SW 1271 (cell line): ENCODE results near the gene MYH9.

Experiments
- DNase-seq, 2 experiments: peaks; one replicate each; lab custom pipeline; 2025; lab: John Stamatoyannopoulos, UW

The MYH9 gene

DNA sequence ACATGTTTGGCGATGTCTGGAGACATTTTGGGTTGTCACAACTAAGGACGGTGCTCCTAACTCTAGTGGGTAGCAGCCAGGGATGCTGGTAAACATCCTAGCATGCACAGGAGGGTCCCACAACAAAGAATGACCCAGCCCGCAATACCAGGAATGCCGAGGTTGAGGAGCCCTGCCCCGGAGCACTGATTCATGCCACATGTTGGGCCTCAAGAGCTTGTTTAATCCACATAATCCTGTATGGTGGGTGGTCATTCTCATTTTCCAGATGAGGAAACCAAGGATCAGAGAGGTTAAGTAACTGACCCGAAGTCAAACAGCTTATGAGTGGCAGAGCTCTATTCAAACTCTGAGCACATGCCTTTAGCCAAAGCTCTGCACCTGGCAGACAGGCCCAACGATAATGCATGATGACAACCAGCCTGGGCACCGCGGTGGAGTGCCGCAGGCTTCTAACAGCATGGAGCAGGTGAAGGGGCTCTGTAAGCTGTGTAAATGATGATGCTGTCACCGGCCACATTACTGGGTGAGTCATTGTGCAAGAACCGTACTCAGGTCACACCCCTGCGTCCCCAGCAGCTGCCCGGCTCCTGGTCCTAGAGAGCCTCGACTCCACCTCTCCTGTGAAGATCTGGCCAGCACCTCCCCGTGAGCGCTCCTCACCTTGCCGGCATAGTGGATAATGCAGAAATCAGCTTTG, 76.2 kb downstream of the MYH9 start:
- DNase-seq = no peak

DNA sequence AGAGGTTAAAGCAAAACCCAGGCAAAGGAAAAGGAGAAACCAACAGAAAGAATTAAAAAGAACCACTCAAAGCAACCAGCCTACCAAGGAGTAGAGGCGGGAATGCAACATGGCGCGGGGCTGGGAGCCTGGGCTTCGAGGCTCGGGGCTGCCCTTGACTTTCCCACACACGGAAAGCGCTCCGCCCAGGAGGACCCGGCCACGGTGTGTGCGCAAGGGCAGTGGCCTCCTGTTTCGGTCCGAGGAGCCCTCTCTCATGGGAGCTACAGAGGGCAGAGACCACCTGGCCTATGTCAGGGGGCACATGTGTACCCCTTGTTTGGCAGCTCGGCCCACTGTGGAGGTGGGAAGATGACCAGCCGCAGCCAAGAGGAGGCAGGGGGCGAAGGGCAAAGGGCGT, 78.9 kb downstream of the MYH9 start:
- no peak for DNase-seq

DNA sequence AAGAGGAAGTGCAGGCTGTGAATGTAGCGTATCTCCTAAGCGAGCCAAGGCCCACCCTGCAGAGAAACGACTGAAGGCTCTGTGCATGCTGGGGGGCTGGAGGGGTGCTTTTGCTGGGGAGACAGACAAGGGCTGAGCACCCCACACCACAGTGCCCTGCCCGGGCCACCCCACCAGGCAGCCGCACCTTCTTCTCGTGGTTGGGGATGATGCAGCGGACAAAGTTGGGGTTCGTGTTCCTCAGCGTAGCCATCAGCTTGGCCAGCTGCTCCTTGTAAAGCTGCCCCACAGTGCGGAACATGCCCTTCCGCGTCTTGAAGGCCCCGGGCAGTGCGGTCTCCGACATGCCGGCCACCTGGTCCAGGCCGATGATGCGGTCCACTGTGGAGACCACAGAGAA, 81.5 kb downstream of the MYH9 start:
- no peak for DNase-seq

DNA sequence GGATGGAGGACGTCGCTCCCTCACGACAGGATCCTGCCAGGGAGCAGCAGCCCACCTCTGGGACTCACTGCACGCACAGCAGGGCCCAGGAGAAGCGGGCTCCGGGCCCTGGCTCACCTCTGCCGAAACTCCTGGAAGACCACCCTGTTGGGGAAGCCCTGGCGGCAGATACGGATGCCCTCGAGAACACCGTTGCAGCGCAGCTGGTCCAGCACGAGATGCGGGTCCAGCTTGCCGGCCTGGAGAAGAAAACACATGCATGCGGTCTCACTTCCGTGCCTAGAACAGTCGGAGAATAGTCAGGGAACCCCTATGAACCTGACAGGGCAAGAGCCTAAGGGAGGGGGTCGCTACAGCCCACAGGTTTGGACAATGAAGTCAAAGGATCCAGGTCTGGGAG, 82.0 kb downstream of the MYH9 start:
- DNase-seq = no peak

DNA sequence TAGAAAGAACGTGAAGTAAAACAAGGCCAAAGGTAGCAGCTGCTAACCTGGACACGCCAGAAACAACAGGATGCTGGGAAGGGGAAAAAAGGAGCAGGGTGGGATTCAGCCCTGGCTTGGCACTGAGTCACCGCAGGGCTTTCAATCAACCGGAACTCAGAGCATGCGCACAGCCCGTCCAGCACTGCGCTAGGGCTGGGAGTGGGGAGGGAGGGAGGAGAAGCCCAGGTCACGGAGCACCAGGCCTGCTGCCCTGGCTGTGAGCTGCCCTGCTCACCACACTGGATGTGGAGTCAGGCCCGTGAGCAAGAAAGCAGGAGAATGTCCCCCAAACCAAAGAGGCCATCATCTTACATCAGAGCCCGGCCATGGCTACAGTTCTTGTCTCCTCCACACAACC, 83.3 kb downstream of the MYH9 start:
- no peak for DNase-seq

DNA sequence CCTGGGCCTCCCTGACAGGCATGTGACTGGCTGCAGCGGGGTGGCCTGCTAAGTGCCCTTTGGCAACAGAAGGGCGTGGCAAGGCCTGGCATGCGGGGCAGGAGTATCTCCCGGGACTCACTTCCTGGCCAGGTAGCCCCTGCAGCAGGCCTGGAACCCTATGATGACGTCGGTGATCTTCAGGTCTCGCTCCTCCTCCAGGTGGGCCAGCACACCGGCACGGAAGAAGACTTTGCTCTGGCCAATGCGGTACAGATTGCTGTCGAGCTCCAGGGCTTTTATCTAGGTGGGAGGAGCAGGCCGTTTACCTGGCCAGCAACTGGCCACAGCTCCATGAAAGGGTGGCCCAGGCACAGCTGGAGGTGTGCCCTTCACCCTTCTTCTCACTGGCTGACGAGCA, 83.9 kb downstream of the MYH9 start:
- DNase-seq = no peak

DNA sequence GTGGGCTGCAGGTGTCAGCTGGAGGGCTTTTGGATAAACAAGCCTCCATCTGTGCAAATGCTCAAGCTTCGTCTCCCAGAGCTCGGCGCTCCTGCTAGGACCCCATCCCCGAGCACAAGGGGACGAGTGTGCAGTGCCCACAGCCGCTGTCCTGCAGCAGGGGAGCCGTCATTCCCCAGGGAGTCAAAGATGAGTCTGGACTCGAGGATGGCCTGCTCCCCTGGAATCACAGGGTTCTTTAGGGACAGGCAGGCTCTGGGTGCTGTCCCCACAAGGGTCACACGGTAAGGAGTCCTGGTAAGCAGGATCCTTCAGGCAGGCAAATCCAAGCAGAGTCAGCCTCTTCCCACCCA, 84.7 kb downstream of the MYH9 start:
- DNase-seq = no peak

DNA sequence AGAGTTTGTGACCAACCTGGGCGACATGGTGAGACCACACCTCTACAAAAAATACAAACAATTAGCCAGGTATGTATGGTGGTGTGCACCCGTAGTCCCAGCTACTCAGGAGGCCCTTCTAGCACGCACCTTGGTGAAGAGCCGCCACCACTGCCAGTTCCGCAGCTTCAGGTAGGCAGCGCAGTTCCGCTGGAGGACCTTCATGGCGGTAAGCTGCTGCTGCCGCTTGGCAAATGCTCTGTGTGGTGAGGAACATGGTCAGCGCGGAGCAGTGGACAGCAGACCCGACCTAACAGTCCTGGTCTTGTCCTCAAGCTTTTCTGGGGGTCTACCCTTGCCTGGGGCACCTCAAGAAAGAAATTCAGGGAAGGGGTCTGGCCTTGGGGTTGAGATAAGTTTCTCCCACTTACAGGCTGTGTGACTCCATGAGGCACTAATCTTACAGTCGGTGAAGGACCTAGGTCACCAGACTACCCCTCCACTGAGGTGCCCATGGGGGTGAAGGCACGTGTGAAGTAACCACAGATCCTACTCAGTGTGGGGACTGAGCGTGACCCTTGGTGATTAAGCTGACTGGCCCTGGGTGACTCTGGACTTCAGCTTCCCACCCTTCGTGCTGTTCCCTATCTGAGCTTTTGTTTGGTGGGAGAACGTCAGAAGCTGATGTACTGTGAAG, 85.2 kb downstream of the MYH9 start:
- no peak for DNase-seq

DNA sequence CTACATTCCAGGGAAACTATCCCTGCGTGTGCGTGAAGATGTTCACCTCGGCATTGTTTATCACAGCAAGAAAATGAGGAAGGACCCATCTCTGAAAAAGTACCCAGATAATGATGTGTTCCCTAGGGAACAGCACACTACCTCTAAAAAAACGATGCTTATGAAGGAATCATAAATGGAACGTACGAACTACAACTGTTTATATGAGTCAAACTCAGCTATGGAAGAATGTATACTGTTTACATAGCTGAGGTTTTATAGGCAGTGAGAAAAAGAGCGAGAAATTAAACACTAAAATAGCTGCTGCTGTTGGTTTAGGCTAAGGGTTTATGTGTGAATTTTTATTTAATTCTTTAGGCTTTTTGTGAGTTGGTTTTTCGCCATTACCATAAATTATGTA, 85.9 kb downstream of the MYH9 start:
- peak in 1 of 2 experiments; percentile 15 for DNase-seq

DNA sequence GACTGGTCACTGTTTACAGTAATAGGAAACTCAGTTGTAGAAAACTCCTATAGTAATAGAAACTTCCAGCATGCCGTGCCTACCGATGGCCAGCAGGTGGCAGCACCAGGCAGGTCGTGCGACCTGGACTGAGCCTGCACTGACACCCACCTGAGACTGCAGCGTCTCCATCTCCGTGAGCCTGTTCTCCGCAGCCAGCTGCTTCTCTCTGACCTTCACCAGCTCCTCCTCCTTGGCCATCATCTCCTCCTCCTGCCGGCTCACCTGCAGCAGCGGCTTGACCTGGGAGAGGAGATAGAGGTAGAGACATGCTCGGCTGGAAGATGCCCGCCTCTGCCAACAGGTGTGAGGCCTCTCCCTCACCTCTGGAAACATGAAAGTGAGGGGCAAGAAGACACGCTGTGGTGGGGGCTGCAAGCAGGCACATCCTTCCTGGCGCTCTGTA, 86.4 kb downstream of the MYH9 start:
- DNase-seq = peak in 1 of 2 experiments; percentile 26

DNA sequence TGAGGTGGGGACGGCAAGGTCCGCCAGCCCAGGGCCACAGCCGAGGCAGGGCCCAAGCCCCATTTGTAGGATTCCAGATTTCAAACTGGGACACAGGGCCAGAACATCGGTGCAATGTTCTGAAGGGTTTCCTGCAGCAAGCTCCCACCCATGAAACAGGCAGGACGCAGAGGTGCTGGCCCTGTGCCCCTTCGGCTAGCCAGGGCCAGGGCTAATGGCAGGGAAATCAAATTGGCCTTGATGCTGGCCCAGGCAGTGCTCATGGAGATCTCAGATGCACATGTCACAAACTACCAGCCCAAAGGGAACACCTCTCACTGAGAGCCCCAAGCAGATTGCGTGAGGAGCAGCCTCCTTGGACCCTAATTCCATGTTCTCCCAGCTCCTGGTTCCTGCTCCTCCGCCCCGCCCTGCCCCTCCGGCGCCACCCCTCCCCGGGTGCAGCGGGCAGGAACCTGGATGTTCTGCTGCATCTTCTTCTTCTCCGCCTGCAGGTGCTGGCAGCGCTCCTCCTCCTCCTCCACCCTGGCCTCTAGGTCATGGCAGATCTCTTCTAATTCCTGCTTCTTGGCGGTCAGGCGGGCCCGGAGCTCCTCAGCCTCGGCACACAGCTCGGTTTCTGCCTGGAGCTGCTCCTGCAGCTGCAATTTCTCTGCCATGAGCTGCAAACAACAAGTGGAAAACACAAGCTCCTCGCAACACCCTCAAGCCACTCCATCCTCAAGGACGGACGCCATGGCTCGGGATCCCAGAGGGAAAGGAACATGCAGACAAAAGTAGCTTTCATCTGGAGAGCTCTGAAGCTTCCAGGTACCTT, 87.2 kb downstream of the MYH9 start:
- DNase-seq = no peak

DNA sequence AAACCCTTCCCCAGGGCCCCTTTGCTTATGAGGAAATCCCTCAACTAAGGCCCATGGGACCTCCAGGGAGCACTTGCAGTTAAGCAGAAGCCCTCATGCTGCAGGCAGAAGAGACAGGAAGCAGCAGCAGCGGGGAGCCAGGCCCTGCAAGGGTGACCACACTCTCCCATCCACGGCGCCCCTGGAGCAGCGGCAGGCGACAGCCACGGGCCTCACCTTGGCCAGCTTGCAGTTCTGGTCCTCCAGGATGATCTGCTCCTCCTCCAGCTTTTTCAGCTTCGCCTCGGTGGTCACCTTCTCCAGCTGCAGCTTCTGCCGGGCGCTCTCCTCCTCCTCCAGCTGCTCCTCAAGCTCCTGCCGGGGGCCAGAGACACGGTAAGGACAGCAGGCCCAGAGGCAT, 87.9 kb downstream of the MYH9 start:
- DNase-seq = no peak

DNA sequence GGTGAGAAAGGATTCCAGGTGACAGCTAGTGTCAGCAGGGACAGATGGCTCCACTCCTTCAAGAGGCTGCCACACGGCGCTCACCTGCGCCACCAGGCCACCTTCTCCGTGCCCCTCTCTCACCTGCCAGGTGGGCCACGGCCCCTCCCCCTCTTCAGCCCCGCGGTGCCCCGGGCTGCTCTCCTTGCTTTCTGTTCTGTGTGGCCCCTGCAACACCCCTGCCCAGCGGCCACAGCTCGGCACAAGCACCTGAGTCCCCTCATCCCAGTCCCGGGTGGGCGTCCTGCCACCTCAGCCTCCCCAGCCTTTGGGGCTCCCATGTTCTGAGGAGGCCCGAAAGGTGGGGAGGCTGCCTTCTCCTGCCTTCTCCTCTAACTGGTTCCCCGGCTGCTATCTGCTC, 88.5 kb downstream of the MYH9 start:
- no peak for DNase-seq

DNA sequence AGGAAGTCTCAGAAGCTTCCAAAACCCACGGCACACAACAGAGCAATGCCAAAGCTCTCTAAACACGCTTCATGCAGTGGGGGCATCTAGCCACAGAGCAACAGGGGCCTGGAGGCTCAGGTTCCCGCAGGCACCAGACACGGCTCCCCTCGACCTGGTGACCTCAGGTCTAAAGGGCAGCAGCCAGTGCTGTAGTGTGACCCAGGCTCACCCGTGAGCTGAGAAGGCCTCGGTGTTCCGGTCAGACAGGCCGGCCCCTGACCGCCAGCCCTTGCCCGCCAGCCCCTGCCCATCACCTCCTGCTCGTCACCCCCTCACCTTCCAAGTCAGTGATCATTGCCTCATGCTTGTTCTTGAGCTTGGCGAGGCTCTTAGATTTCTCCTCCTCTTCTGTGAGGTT, 89.2 kb downstream of the MYH9 start:
- DNase-seq = no peak

DNA sequence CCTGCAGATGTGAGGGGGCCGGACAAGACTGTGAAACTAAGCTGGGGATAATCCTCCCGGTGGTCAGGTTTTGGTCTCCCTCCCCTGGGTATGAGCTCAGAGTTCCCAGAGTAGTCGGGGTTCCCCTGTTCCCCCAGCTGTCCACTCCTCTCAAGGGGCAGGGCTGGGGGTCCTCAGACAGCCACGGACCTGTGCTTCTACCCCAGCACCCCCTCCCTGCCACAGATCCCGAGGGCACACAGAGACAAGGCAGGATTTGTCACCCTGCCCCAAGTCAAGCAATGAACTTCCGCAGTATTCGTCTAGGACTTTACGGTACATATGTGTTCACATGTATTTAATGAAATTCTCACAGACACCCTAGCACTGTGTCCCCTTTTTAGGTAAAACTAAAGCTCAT, 89.6 kb downstream of the MYH9 start:
- DNase-seq = no peak

DNA sequence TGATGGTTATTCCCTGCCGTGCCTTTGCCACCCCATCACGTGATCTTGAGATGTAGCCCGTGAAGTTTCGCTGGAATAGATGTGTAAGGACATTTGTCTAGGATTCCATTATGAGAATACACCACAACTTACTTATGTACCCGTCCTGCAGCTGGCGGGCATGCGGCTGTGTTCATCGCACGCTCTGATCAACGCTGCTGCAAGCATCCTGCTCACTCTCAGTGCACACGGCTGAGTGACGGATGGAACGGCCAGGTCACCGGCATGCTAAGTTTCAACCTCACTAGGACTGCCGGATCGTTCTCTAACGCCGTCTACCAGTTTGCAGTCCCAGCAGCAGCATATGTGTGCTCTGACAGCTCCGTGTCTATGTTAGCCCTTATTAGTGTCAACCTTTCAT, 90.2 kb downstream of the MYH9 start:
- no peak for DNase-seq

DNA sequence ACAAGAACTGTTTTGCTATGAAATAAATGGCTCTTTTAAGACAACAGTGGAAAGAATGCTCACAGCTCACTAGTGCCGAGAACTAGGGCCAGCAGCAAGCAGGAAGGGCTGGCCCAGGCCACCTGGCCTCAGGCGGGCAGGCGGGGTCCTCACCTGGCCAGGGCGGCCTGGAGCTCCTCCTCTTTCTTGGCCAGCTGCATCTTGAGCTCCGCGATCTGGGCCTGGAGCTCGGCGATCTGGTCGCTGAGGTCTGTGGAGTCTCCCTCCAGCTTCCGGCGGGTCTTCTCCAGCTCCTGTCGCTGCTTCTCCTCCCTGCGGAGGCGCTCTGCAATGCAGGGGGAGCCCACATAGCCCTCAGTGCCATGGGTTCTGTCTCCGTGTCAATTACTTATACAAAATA, 91.1 kb downstream of the MYH9 start:
- DNase-seq = no peak

DNA sequence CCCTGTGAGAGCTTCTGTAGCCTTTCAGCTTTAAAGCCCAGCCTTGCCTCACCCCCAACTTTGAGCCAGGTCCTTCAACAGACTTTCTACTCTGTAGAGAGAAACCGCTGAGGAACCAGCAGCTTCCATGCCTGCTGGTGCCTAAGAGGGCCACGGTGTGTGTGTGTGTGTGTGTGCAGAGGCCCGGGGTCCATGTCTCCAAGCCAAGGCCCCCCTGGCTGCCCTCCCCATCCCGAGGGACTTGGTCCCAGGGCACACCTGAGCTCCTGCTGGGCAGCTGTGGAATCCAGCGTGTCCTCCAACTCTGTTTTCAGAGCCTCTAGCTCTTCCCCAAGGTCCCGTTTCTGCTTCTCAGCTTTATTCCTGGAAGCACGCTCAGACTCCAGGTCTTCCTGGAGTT, 92.5 kb downstream of the MYH9 start:
- no peak for DNase-seq

DNA sequence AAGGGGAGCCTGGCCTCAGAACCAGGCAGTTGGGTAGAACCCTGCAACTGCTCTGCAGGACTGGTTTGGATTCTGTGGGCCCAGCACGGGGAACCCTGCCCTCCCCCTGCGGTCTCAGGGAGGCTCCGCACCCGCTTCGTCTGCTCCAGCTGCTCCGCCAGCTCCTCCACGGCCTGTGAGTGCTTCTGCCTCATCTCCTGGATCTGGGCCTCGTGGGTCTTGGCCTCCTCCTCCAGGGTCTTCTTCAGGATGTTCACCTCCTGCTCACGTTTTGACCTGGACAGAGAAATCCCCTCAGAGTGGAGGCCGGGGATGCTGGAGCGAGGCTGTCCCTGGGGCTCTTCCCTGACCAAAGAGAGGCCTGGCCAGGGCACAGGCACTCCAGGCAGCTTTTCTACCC, 93.0 kb downstream of the MYH9 start:
- no peak for DNase-seq

DNA sequence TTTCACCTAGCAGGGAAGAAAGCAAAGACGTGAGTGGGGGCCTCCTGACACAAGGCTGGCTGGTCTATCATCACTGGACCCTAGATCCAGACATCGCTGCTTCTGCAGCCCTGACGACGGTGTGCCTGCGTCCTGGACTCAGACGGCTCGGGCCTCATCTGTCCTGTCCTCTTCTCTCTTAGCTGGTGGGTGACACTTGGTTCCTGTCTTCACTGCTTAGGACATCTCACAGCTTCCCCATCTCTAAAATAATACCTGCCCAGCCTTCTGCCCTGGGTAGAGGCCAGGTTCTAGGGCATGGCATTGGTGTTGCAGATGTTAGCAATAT, 93.5 kb downstream of the MYH9 start:
- DNase-seq = no peak

DNA sequence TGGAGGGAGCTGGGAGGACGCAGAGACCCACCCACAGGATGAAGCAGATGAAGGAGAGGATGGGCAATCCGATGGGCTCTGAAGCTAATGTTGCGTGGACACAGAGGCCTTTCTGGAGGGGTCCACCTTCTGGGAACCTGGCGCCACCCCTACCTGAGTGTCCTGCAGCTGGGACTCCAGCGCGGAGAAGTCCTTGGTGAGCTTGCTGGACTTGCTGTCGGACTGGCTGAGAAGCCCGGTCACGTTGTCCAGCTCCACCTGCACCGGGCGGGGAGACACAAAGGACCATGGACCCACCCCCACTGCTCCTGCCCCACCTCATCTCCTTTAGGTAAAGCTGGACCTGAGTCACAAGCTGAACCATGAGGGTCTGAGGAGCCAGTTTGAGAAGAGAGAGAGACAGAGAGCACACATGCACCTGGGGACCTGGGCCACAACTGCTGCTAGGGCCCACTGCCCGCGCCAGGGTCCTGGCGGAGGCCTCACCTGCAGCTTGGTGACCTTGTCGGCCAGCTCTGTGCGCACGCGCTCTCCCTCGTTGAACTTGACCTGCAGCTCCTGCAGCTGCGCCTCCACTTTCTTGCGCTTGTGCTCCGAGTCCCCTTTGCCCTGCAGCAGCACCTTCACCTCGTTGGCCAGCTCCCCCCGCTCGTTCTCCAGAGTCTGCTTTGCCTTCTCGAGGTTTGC, 94.0 kb downstream of the MYH9 start:
- DNase-seq = no peak

DNA sequence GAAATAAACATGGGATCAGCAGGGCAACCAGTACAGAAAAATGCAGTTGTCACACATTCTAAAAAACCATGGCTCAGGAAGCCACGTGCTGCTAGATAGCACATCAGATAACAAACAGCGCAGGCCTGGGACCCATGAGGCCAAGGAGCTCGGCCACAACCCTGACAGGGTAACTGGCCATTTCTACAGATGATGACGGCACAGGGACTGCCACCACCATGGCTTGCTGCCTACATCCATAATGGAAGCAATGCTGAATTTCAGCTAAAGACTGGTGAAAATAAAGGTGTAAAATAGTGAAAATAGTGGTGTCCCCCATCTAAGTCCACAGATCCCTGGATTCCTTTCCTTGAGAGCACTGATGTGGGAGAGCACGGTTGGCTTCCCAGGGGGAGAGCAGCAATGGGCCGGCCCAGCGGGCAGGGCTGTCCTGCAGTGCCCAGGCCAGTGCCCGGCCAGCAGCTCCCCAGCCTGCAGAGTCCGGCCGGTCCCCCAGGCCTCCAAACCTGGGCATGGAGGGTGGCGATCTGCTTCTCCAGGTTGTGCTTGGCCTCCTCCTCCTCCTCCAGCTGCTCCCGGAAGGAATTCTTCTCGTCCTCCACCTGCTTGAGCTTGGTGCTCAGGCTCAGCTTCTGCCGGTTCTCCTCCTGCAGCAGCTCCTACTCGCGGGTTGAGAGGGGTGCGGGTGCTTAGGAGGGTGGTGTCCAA, 94.8 kb downstream of the MYH9 start:
- no peak for DNase-seq
